H9 (cell line): ENCODE results near the gene GAREM1. TPM values are rescaled to one million over a fixed set of nuclear protein-coding genes. Genes with fewer than 3 reads are reported as not detected.

ENCODE experiments used
- DNase-seq: peaks from one replicate; pipeline ENCODE4 v3.0.0-alpha.2; 2017
- H2AFZ ChIP-seq: one replicate; pipeline ENCODE4 v1.6.1; 2013; ENCODE audit warnings: mild to moderate bottlenecking, low read length, control low read depth, moderate library complexity
- H2AK5ac ChIP-seq: 2 replicates; pipeline ENCODE4 v1.6.1; 2013; ENCODE audit warnings: low read length, control low read depth, mixed read lengths; ENCODE audit not compliant: insufficient read length
- H2BK120ac ChIP-seq: one replicate; pipeline ENCODE4 v1.6.1; 2013; ENCODE audit warnings: low read depth, mild to moderate bottlenecking, low read length, control low read depth, inconsistent platforms; ENCODE audit not compliant: poor library complexity, severe bottlenecking
- H2BK12ac ChIP-seq: 2 replicates; pipeline ENCODE4 v1.6.1; 2013; ENCODE audit warnings: low read length, control low read depth, mixed read lengths, low read depth; ENCODE audit not compliant: insufficient read length
- H2BK15ac ChIP-seq: 2 replicates; pipeline ENCODE4 v1.6.1; 2013; ENCODE audit warnings: low read depth, low read length, control low read depth
- H2BK20ac ChIP-seq: one replicate; pipeline ENCODE4 v1.6.1; 2013; ENCODE audit warnings: low read depth, mild to moderate bottlenecking, low read length, control low read depth, inconsistent platforms; ENCODE audit not compliant: poor library complexity, severe bottlenecking
- H2BK5ac ChIP-seq: 2 replicates; pipeline ENCODE4 v1.6.1; 2013; ENCODE audit warnings: low read length, control low read depth, mixed read lengths; ENCODE audit not compliant: insufficient read length
- H3K14ac ChIP-seq: 2 replicates; pipeline ENCODE4 v1.6.1; 2013; ENCODE audit warnings: low read length, control low read depth; ENCODE audit not compliant: insufficient read depth
- H3K18ac ChIP-seq: 2 replicates; pipeline ENCODE4 v1.6.1; 2013; ENCODE audit warnings: low read depth, mild to moderate bottlenecking, mixed read lengths, low read length, control low read depth; ENCODE audit not compliant: insufficient read length
- H3K23ac ChIP-seq: 2 replicates; pipeline ENCODE4 v1.6.1; 2013; ENCODE audit warnings: low read length, control low read depth, mixed read lengths, low read depth; ENCODE audit not compliant: insufficient read length
- H3K23me2 ChIP-seq: 2 replicates; pipeline ENCODE4 v1.6.1; 2013; ENCODE audit warnings: low read depth, mild to moderate bottlenecking, mixed read lengths, low read length, control low read depth; ENCODE audit not compliant: insufficient read length, poor library complexity, severe bottlenecking
- H3K27ac ChIP-seq: 2 replicates; pipeline ENCODE4 v1.5.1; 2013; ENCODE audit warnings: low read length, control low read depth, mixed read lengths, low read depth; ENCODE audit not compliant: insufficient read length
- H3K27me3 ChIP-seq: 2 replicates; pipeline ENCODE4 v1.6.1; 2013; ENCODE audit warnings: low read length, control low read depth, inconsistent platforms; ENCODE audit not compliant: insufficient read depth
- H3K4ac ChIP-seq: 2 replicates; pipeline ENCODE4 v1.6.1; 2013; ENCODE audit warnings: low read depth, mild to moderate bottlenecking, control low read depth, inconsistent platforms, low read length, moderate library complexity
- H3K4me1 ChIP-seq: 2 replicates; pipeline ENCODE4 v1.6.1; 2013; ENCODE audit warnings: low read length, control low read depth, inconsistent platforms; ENCODE audit not compliant: insufficient read depth
- H3K4me2 ChIP-seq: 2 replicates; pipeline ENCODE4 v1.6.1; 2013; ENCODE audit warnings: low read length, control low read depth, mixed read lengths; ENCODE audit not compliant: insufficient read length, insufficient read depth
- H3K56ac ChIP-seq: 2 replicates; pipeline ENCODE4 v1.6.1; 2013; ENCODE audit warnings: low read depth, mild to moderate bottlenecking, mixed read lengths, low read length, control low read depth; ENCODE audit not compliant: insufficient read length
- H3K79me1 ChIP-seq: 2 replicates; pipeline ENCODE4 v1.6.1; 2013; ENCODE audit warnings: low read depth, mild to moderate bottlenecking, moderate library complexity, low read length, control low read depth, inconsistent platforms; ENCODE audit not compliant: insufficient read depth, poor library complexity, severe bottlenecking
- H3K79me2 ChIP-seq: 2 replicates; pipeline ENCODE4 v1.6.1; 2013; ENCODE audit warnings: low read length, control low read depth, inconsistent platforms; ENCODE audit not compliant: insufficient read depth
- H3K9ac ChIP-seq: 2 replicates; pipeline ENCODE4 v1.6.1; 2013; ENCODE audit warnings: low read length, control low read depth, mixed read lengths; ENCODE audit not compliant: insufficient read length; ENCODE audit errors: extremely low read depth
- H3K9me3 ChIP-seq: one replicate; pipeline ENCODE4 v1.6.1; 2013; ENCODE audit warnings: low read depth, low read length, inconsistent platforms; ENCODE audit not compliant: control insufficient read depth
- H3T11ph ChIP-seq: one replicate; pipeline ENCODE4 v1.6.1; 2013; ENCODE audit warnings: mild to moderate bottlenecking, low read length, control low read depth, inconsistent platforms
- H4K20me1 ChIP-seq: one replicate; pipeline ENCODE4 v1.6.1; 2013; ENCODE audit not compliant: control insufficient read depth, insufficient read length, insufficient read depth
- H4K5ac ChIP-seq: 2 replicates; pipeline ENCODE4 v1.6.1; 2013; ENCODE audit warnings: low read depth, mild to moderate bottlenecking, mixed read lengths, low read length, control low read depth; ENCODE audit not compliant: insufficient read length
- H4K8ac ChIP-seq: replicated peaks from 2 replicates; pipeline ENCODE4 v1.6.1; 2013; ENCODE audit warnings: low read length, control low read depth, mixed read lengths, low read depth; ENCODE audit not compliant: insufficient read length
- H4K91ac ChIP-seq: 2 replicates; pipeline ENCODE4 v1.6.1; 2013; ENCODE audit warnings: low read depth, mild to moderate bottlenecking, moderate library complexity, mixed read lengths, low read length, control low read depth; ENCODE audit not compliant: insufficient read length
- H3K27ac Mint-ChIP-seq, 3 experiments: 2 replicates in 2 of 3; 3 replicates in 1 of 3; pipeline ENCODE4 v1.8.0; 2020 to 2021; ENCODE audit warnings: mixed read lengths in 3 of 3, mild to moderate bottlenecking in 1 of 3, moderate library complexity in 1 of 3
- H3K27me3 Mint-ChIP-seq: 2 replicates; pipeline ENCODE4 v1.8.0; 2021; ENCODE audit warnings: low read depth, mild to moderate bottlenecking, moderate library complexity, mixed read lengths
- H3K36me3 Mint-ChIP-seq, 3 experiments: 2 replicates in 2 of 3; 3 replicates in 1 of 3; pipeline ENCODE4 v1.8.0; 2020 to 2021; ENCODE audit warnings: low read depth in 3 of 3, mixed read lengths in 3 of 3; ENCODE audit not compliant: insufficient read depth in 1 of 3
- H3K4me1 Mint-ChIP-seq, 2 experiments: 2 replicates each; pipeline ENCODE4 v1.8.0; 2020; ENCODE audit warnings: mixed read lengths in 2 of 2
- H3K4me3 Mint-ChIP-seq, 2 experiments: 2 replicates in 1 of 2; 3 replicates in 1 of 2; pipeline ENCODE4 v1.8.0; 2020 to 2021; ENCODE audit warnings: mild to moderate bottlenecking in 2 of 2, mixed read lengths in 2 of 2, moderate library complexity in 1 of 2
- H3K9me3 Mint-ChIP-seq, 2 experiments: 2 replicates in 1 of 2; 3 replicates in 1 of 2; pipeline ENCODE4 v1.8.0; 2020; ENCODE audit warnings: mild to moderate bottlenecking in 2 of 2, mixed read lengths in 2 of 2, moderate library complexity in 1 of 2
- CTCF ChIP-seq: fragments of 200-600 bp; sonication (generic); conservative IDR thresholded peaks from 3 replicates; pipeline ENCODE4 v1.8.0; 2021; ENCODE audit warnings: antibody characterized with exemption, mild to moderate bottlenecking
- WGBS: extraction: QIAGEN DNeasy Blood & Tissue Kit; methylation state at CpG from one replicate; pipeline ENCODE4 v1.1.7; 2013; ENCODE audit warnings: missing lambda C conversion rate, low lambda C conversion rate, mixed read lengths; ENCODE audit not compliant: insufficient read length; ENCODE audit errors: extremely low coverage; 5-methylcytosine and 5-hydroxymethylcytosine counted together
- total RNA-seq: library from RNA; stranded (reverse); gene quantifications from 2 replicates; pipeline ENCODE4 v1.2.1, GENCODE V29; 2021

GAREM1 gene
- total RNA-seq, 1 experiment from 2014 or later = 4.4 TPM

GRCh38 chr18:32308493-32309120, 162.1 kb downstream of the GAREM1 start:
- peak overlapping the region in 1 of 3 experiments; percentile 42; a peak in 1 of 7 replicates for H3K27ac Mint-ChIP-seq
- no peaks in the 10 kb centered on the region; a peak in 1 of 7 replicates for H3K36me3 Mint-ChIP-seq

More at GRCh38 chr18:32308493-32309120, 162.1 kb downstream of the GAREM1 start:
- H3K9ac ChIP-seq = no peak overlapping the region
- Mint-ChIP-seq H3K9me3 (no peaks in the 10 kb centered on the region), H3K4me3 (no peak overlapping the region), H3K27me3 (no peaks in the 10 kb centered on the region), H3K4me1 (peaks cover 0 to 4% of the 10 kb centered on the region in 2 experiments; a peak in 2 of 4 replicates)
- TF ChIP-seq CTCF = no peak
- H3K23ac ChIP-seq = no peak overlapping the region
- no peak overlapping the region for H2BK15ac ChIP-seq
- H3K4me1 ChIP-seq = no peaks in the 10 kb centered on the region
- H2AK5ac ChIP-seq = no peak overlapping the region
- H3K18ac ChIP-seq = no peak overlapping the region
- H2BK12ac ChIP-seq = no peak overlapping the region
- no peak overlapping the region for H3K27ac ChIP-seq
- DNase-seq = no peak
- no peak overlapping the region for H4K8ac ChIP-seq
- no peak overlapping the region for H3K4ac ChIP-seq
- no peak overlapping the region for H2BK20ac ChIP-seq
- no CpG with 5 or more reads among the region's 3 CpGs for WGBS
- H2AFZ ChIP-seq = no peak overlapping the region
- H3K14ac ChIP-seq = no peak overlapping the region
- no peak overlapping the region for H2BK120ac ChIP-seq
- H3K4me2 ChIP-seq = no peak overlapping the region
- no peaks in the 10 kb centered on the region for H3K27me3 ChIP-seq
- H4K5ac ChIP-seq = no peak overlapping the region
- H3K56ac ChIP-seq = no peak overlapping the region
- no peak overlapping the region for H2BK5ac ChIP-seq
- no peak overlapping the region for H4K91ac ChIP-seq
- H3K9me3 ChIP-seq = no peaks in the 10 kb centered on the region
- H3K79me2 ChIP-seq = no peaks in the 10 kb centered on the region
- no peaks in the 10 kb centered on the region for H3K23me2 ChIP-seq
- H4K20me1 ChIP-seq = no peaks in the 10 kb centered on the region
- no peaks in the 10 kb centered on the region for H3K79me1 ChIP-seq
- H3T11ph ChIP-seq = no peak overlapping the region
